Body of pancreas (tissue), 4 donors: ENCODE data around the gene GRID2. TPM values are rescaled to one million over a fixed set of nuclear protein-coding genes. Genes with fewer than 3 reads are reported as not detected.

Experiments
- ATAC-seq: fragments of 150-250 bp; one replicate; pipeline ENCODE4 v1.9.1; 2016
- DNase-seq, 4 donors: peaks; one replicate each; pipeline ENCODE4 v3.0.0-alpha.2; 2019
- H3K27ac ChIP-seq, 4 donors: fragments of 200-600 bp; sonication (generic); 1 replicate in 3 of 4; 2 replicates in 1 of 4; pipeline versions ENCODE4 v1.5.1 to v1.6.1; 2016 to 2019; ENCODE audit warnings: mild to moderate bottlenecking in 1 of 4, mixed read lengths in 1 of 4, moderate library complexity in 1 of 4
- H3K27me3 ChIP-seq, 2 donors: fragments of 200-600 bp; sonication (generic); one replicate each; pipeline ENCODE4 v1.6.0; 2016; ENCODE audit warnings: mild to moderate bottlenecking in 1 of 2
- H3K36me3 ChIP-seq, 2 donors: fragments of 200-600 bp; sonication (generic); replicated peaks in 1 of 2; 2 replicates each; pipeline ENCODE4 v1.5.1; 2016; ENCODE audit warnings: low read depth in 2 of 2; ENCODE audit not compliant: insufficient read depth in 1 of 2
- H3K4me1 ChIP-seq: fragments of 200-600 bp; sonication (generic); one replicate; pipeline ENCODE4 v1.6.0; 2016
- H3K4me3 ChIP-seq, 2 donors: fragments of 200-600 bp; sonication (generic); 1 replicate in 1 of 2; 2 replicates in 1 of 2; pipeline ENCODE4 v1.5.1; 2016 to 2019
- H3K9me3 ChIP-seq, 3 donors: fragments of 200-600 bp; sonication (generic); 1 replicate in 2 of 3; 2 replicates in 1 of 3; pipeline ENCODE4 v1.5.1; 2016
- POLR2A ChIP-seq, 3 donors: fragments of 450-650 bp; IDR thresholded peaks; one replicate each; pipeline ENCODE4 v1.6.1; 2016; ENCODE audit warnings: antibody characterized with exemption in 3 of 3, mild to moderate bottlenecking in 2 of 3
- WGBS, 2 donors: methylation state at CpG; one replicate each; pipeline ENCODE4 v1.1.5; 2017; 5-methylcytosine and 5-hydroxymethylcytosine counted together
- intact Hi-C: fragments of 100-400 bp; cut with DNase I; formaldehyde crosslinking; loops from one replicate; pipeline ENCODE4 v1.15.1; 2023
- total RNA-seq, 2 donors: library from RNA; depleted of rRNA; stranded (reverse); fragments of >200 nt; gene quantifications; one replicate each; pipeline ENCODE4 v1.1.0, GENCODE V29; 2016
- TF ChIP-seq, protein P1 (sequence below), 7 experiments: fragments of 450-650 bp in 4 of 7; fragments of 200-600 bp in 3 of 7; sonication (generic) in 3 of 7; IDR thresholded peaks; one replicate each; pipeline ENCODE4 v1.5.1; 2016 to 2019; ENCODE audit warnings: antibody characterized with exemption in 7 of 7

The GRID2 gene
- total RNA-seq, 2 donors from 2014 or later, result not detected

DNA sequence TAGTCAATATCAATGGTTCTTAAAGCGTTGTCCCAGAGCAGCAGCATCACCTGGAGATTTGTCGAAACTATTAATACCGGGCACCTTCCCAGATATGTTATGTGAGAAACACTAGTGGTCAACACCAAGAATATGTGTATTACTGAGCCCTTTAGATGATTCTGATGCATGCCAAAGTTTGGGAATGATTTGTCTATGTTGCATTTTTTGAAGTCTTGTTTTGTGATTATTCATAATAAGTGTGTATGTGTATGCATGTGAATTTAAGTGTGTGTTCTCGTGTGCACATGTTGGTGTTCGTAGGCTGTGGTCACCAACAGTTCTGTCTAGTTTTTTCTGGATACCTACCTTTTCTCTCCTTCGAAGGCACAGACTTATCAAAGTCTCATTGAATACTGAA lies 749.4 kb downstream of the GRID2 start:
- Histone ChIP-seq H3K9me3 (no peaks in the 10 kb centered on the region), H3K27me3 (no peaks in the 10 kb centered on the region), H3K4me1 (no peaks in the 10 kb centered on the region), H3K4me3 (no peak overlapping the region), H3K36me3 (no peaks in the 10 kb centered on the region), H3K27ac (no peak overlapping the region)
- no peak for DNase-seq
- no peak for ATAC-seq
- 90 to 92% methylated on average over 6 of the region's 6 CpGs for WGBS, 2 donors
- TF ChIP-seq, protein P1, sequence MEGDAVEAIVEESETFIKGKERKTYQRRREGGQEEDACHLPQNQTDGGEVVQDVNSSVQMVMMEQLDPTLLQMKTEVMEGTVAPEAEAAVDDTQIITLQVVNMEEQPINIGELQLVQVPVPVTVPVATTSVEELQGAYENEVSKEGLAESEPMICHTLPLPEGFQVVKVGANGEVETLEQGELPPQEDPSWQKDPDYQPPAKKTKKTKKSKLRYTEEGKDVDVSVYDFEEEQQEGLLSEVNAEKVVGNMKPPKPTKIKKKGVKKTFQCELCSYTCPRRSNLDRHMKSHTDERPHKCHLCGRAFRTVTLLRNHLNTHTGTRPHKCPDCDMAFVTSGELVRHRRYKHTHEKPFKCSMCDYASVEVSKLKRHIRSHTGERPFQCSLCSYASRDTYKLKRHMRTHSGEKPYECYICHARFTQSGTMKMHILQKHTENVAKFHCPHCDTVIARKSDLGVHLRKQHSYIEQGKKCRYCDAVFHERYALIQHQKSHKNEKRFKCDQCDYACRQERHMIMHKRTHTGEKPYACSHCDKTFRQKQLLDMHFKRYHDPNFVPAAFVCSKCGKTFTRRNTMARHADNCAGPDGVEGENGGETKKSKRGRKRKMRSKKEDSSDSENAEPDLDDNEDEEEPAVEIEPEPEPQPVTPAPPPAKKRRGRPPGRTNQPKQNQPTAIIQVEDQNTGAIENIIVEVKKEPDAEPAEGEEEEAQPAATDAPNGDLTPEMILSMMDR (IDR thresholded peaks at IDR 0.05), result no peak
- TF ChIP-seq POLR2A (IDR thresholded peaks at IDR 0.05), result no peak
- intact Hi-C loops, result no loop called here

DNA sequence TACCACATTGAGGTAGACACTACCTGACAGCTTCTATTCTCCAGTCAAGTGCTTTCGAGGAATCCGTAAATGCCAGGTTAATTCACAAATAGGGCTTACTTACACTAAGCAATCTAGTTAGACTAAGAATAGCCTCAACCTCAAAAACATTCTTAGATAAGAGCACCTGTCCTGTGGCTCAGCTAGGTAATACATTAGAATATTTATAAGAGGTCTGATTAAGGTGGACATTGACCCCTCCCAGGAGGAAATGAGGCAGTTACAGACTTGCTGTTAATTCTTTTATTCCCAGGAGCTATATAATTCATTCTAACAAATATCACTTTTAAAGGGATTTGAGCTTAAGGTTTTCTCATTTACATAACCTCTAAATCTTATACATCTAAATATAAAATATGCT lies 758.1 kb downstream of the GRID2 start:
- WGBS, 2 donors, result 36 to 47% methylated on average over 2 of the region's 2 CpGs
- ATAC-seq, result no peak

DNA sequence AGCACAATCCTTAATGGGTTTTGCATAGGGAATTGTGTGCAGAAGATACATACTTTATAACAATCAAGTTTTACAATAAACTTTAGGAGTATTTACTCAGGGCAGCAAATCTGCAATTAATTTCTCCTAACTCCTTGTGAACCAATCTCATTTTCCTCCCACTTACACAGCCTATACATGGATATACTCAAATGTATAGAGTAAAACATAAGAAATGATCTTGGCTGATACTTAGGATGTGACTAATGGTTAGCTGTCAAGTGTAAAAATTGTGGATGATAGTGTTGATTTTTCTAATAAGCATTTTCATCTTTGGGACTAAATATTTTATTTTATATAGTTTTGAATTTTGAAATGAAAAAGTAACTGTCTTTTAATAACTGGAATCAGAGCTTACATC lies 759.6 kb downstream of the GRID2 start:
- no peak overlapping the region for H3K4me3 ChIP-seq
- no peak overlapping the region for H3K27ac ChIP-seq
- no peaks in the 10 kb centered on the region for H3K36me3 ChIP-seq
- H3K27me3 ChIP-seq, result no peaks in the 10 kb centered on the region
- no peak for ATAC-seq
- no peaks in the 10 kb centered on the region for H3K9me3 ChIP-seq
- intact Hi-C loops, result no loop called here
- DNase-seq, result no peak
- TF ChIP-seq POLR2A (IDR thresholded peaks at IDR 0.05), result no peak
- TF ChIP-seq, protein P1 (IDR thresholded peaks at IDR 0.05), result no peak
- H3K4me1 ChIP-seq, result no peaks in the 10 kb centered on the region

More for the DNA sequence above, 758.1 kb downstream of the GRID2 start:
- intact Hi-C loops, result no loop called here
- DNase-seq, result no peak
- Histone ChIP-seq H3K4me1 (no peaks in the 10 kb centered on the region), H3K9me3 (no peaks in the 10 kb centered on the region), H3K4me3 (no peak overlapping the region), H3K36me3 (no peaks in the 10 kb centered on the region), H3K27me3 (no peaks in the 10 kb centered on the region), H3K27ac (no peak overlapping the region)
- TF ChIP-seq, protein P1 (IDR thresholded peaks at IDR 0.05), result no peak
- TF ChIP-seq POLR2A (IDR thresholded peaks at IDR 0.05), result no peak

DNA sequence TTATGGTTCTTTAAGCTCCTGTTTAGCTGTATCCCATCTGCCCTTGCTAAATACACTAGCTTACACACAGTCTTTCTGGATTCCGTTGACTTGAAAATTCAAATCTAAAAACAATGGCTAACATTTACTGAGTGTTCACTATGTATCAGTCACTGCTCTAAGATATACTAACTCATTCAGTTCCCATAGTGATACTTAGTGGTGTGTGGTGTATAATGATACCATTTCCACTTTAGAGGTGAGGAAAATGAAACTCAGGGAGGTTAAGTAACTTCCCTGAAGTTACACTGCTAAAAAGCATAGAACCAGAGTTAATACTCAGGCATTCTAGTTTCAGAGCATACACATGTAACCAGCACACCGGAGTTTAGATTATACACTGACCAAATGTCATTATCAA lies 762.0 kb downstream of the GRID2 start:
- no peaks in the 10 kb centered on the region for H3K4me1 ChIP-seq
- H3K4me3 ChIP-seq, result no peak overlapping the region
- TF ChIP-seq, protein P1 (IDR thresholded peaks at IDR 0.05), result no peak
- TF ChIP-seq POLR2A (IDR thresholded peaks at IDR 0.05), result no peak
- WGBS, 2 donors, result 81 to 84% methylated on average over 2 of the region's 2 CpGs
- H3K9me3 ChIP-seq, result no peaks in the 10 kb centered on the region
- no peaks in the 10 kb centered on the region for H3K27me3 ChIP-seq
- ATAC-seq (no peak), DNase-seq (no peak)
- no peak overlapping the region for H3K27ac ChIP-seq
- intact Hi-C loops, result no loop called here
- H3K36me3 ChIP-seq, result no peaks in the 10 kb centered on the region

DNA sequence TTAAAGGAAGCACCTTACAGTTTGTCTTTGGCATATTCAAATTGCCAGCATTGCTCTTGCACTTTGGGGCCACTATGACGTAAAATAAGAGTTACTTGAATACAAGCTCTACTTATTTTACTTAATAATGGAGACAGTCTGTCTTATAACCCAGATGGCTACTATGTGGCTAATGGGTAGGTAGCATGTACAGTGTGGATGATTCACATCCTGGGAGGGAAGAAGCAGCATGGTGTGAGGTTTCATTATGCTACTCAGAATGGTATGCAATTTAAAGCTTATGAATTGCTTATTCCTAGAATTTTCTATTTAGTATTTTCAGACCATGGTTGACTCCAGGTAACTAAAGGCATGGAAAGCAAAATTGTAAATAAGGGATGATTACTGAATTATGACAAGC lies 763.0 kb downstream of the GRID2 start:
- Histone ChIP-seq H3K27ac (no peak overlapping the region), H3K9me3 (no peaks in the 10 kb centered on the region), H3K4me1 (no peaks in the 10 kb centered on the region), H3K27me3 (no peaks in the 10 kb centered on the region), H3K4me3 (no peak overlapping the region), H3K36me3 (no peaks in the 10 kb centered on the region)
- WGBS, 2 donors, result 85% methylated on average over 1 of the region's 1 CpG
- DNase-seq (no peak), ATAC-seq (no peak)
- no peak for TF ChIP-seq POLR2A (IDR thresholded peaks at IDR 0.05)
- TF ChIP-seq, protein P1 (IDR thresholded peaks at IDR 0.05), result no peak
- intact Hi-C loops, result no loop called here
